ENCODE data around the gene DACT1.

- TF ChIP-seq POLR2A (IDR thresholded peaks at IDR 0.05; ENCODE audit: low read depth, low read length) (no peak), POLR2AphosphoS5 (IDR thresholded peaks at IDR 0.05; ENCODE audit: low read depth, low read length) (no peak)
These were observed 6.0 kb upstream of the DACT1 start for GRCh38 chr14:58631732-58632131.
